K562 (cell line): Measurements from ENCODE around the gene RABL3. TPM values are rescaled to one million over a fixed set of nuclear protein-coding genes. Genes with fewer than 3 reads are reported as not detected.

Experiments
- AFF1 ChIP-seq, 2 experiments: fragments of 450-650 bp; IDR thresholded peaks; 2 replicates each; pipeline ENCODE4 v1.6.1; 2018; ENCODE audit warnings: mild to moderate bottlenecking in 2 of 2, low read depth in 1 of 2; ENCODE audit not compliant: partially characterized antibody in 2 of 2
- CHD1 ChIP-seq: fragments of 200-600 bp; sonication (generic); IDR thresholded peaks from one replicate; pipeline ENCODE4 v1.6.1; 2012; ENCODE audit warnings: mild to moderate bottlenecking, moderate library complexity, low read length, inconsistent platforms
- FOXK2 ChIP-seq, 2 experiments: fragments of 450-650 bp; IDR thresholded peaks in 1 of 2; conservative IDR thresholded peaks in 1 of 2; 2 replicates each; pipeline ENCODE4 v1.6.1; 2016; ENCODE audit warnings: low read depth in 2 of 2, mild to moderate bottlenecking in 1 of 2
- MXD1 ChIP-seq: fragments of 250-450 bp; sonication (Bioruptor Pico); IDR thresholded peaks from 2 replicates; pipeline ENCODE4 v1.8.0; 2021; ENCODE audit warnings: borderline replicate concordance, mild to moderate bottlenecking, moderate library complexity; ENCODE audit not compliant: poor library complexity, severe bottlenecking
- MYC ChIP-seq, 2 experiments: fragments of 250-450 bp in 1 of 2; sonication (Bioruptor Pico) in 1 of 2; IDR thresholded peaks; 2 replicates each; pipeline versions ENCODE4 v1.5.1 to v1.6.1; 2012 to 2021; ENCODE audit warnings: low read depth in 2 of 2, borderline replicate concordance in 1 of 2, improper control_type of control experiment in 1 of 2, low read length in 1 of 2, mild to moderate bottlenecking in 1 of 2, moderate library complexity in 1 of 2
- RBM39 ChIP-seq: fragments of 200-400 bp; formaldehyde crosslinking; optimal IDR thresholded peaks from 2 replicates; pipeline ENCODE3; 2018; ENCODE audit warnings: low read depth, low read length
- SOX6 ChIP-seq: fragments of 450-650 bp; IDR thresholded peaks from 2 replicates; pipeline ENCODE4 v1.6.1; 2014; ENCODE audit warnings: mild to moderate bottlenecking
- SP1 ChIP-seq: sonication (generic); formaldehyde crosslinking; IDR thresholded peaks from 2 replicates; pipeline ENCODE4 v1.8.1; 2022; ENCODE audit warnings: mild to moderate bottlenecking, missing genetic modification reagents
- THAP12 ChIP-seq: fragments of 250-450 bp; sonication (Bioruptor Pico); IDR thresholded peaks from 2 replicates; pipeline ENCODE4 v1.9.0; 2021; ENCODE audit warnings: mild to moderate bottlenecking, inconsistent platforms
- ZC3H11A ChIP-seq: IDR thresholded peaks from 2 replicates; pipeline ENCODE4 v1.6.1; 2012; ENCODE audit warnings: low read depth, low read length, improper control_type of control experiment
- polyA plus RNA-seq, 8 experiments: library from polyadenylated mRNA; depleted of rRNA in 4 of 8; stranded (reverse) in 5 of 8; unstranded in 3 of 8; fragments of >200 nt; fragmentation: Nextera tagmentation in 2 of 8; fragmentation: Illumina TruSeq in 1 of 8; extraction: Ambion mirVana in 2 of 8; extraction: Trizol in 1 of 8; gene quantifications; 2 replicates each; pipeline versions ENCODE4 v1.2.1 to v1.2.3, GENCODE V29; 2011 to 2014; ENCODE audit warnings: inconsistent platforms in 1 of 8, missing spikeins in 1 of 8
- total RNA-seq, 7 experiments: library from RNA; depleted of rRNA in 6 of 7; stranded (reverse); fragments of >200 nt in 6 of 7; fragmentation: Illumina TruSeq in 2 of 7; extraction: Trizol in 2 of 7; gene quantifications; 2 replicates each; pipeline versions ENCODE4 v1.2.1 to v1.2.3, GENCODE V29; 2011 to 2021; ENCODE audit warnings: low replicate concordance in 1 of 7

RABL3 gene
- total and polyA plus RNA-seq, 9 of the 15 experiments (the other 6 are each of a cell fraction or from before 2014, with no cell fraction given), result 6.5 to 30.7 (median 12.3) TPM

GRCh38 chr3:120684896-120685295 is 57.4 kb downstream of the RABL3 start (continued):
- TF ChIP-seq SOX6 (no peak), FOXK2 (conservative IDR thresholded peaks at IDR 0.05 in 1 of 2, IDR thresholded peaks at IDR 0.05 in 1 of 2; ENCODE audit: low read depth in 2 of 2) (no peak), MYC (IDR thresholded peaks at IDR 0.05; ENCODE audit: low read depth, low read length) (no peak), MYC (CRISPR knock-in tag; IDR thresholded peaks at IDR 0.05; ENCODE audit: borderline replicate concordance, low read depth) (no peak), CHD1 (no peak), THAP12 (CRISPR knock-in tag) (no peak), MXD1 (CRISPR knock-in tag) (no peak), AFF1 (IDR thresholded peaks at IDR 0.05; ENCODE audit: low read depth in 1 of 2, partially characterized antibody in 2 of 2) (no peak), SP1 (CRISPR knock-in tag) (no peak), RBM39 (no peak), ZC3H11A (no peak)
